Common myeloid progenitor, CD34-positive (primary cell): ENCODE measurements around the gene SLC38A4.
"Not testable (repeated sequence)": the region's sequence is repeated elsewhere in the genome, so short reads cannot be mapped to it uniquely, and the experiment has no call there.

Experiments
- CTCF ChIA-PET: fragments of 350-600 bp; sonication (Branson Sonifier 250); formaldehyde crosslinking; loops from one replicate; lab custom pipeline; 2021; ENCODE audit warnings: antibody characterized with exemption; lab: Charles Lee
- POLR2A ChIA-PET: fragments of 350-600 bp; sonication (Branson Sonifier 250); formaldehyde crosslinking; loops from one replicate; lab custom pipeline; 2021; ENCODE audit warnings: antibody characterized with exemption; lab: Charles Lee
- DNase-seq, 3 donors: peaks; one replicate each; pipeline versions ENCODE4 v3.0.0 to v3.0.0-alpha.2; 2013
- H3K27ac ChIP-seq, 2 experiments: 1 replicate in 1 of 2; 2 replicates in 1 of 2; pipeline ENCODE4 v1.7.0; 2013; ENCODE audit warnings: inconsistent platforms in 2 of 2, low read length in 2 of 2, mild to moderate bottlenecking in 2 of 2, low read depth in 1 of 2, moderate library complexity in 1 of 2; ENCODE audit not compliant: severe bottlenecking in 2 of 2, insufficient read depth in 1 of 2, poor library complexity in 1 of 2
- H3K27me3 ChIP-seq, 5 experiments: replicated peaks in 2 of 5; 1 replicate in 3 of 5; 2 replicates in 2 of 5; pipeline versions ENCODE4 v1.6.1 to v1.7.0; 2013; ENCODE audit warnings: low read length in 4 of 5, mild to moderate bottlenecking in 2 of 5, moderate library complexity in 2 of 5, inconsistent platforms in 1 of 5; ENCODE audit not compliant: insufficient read depth in 5 of 5, control insufficient read depth in 4 of 5
- H3K36me3 ChIP-seq, 4 experiments: 1 replicate in 2 of 4; 2 replicates in 2 of 4; pipeline versions ENCODE4 v1.6.1 to v1.7.0; 2013; ENCODE audit warnings: low read length in 3 of 4, control low read depth in 1 of 4, mild to moderate bottlenecking in 1 of 4; ENCODE audit not compliant: control insufficient read depth in 4 of 4, insufficient read depth in 4 of 4
- H3K4me1 ChIP-seq, 4 experiments: 1 replicate in 3 of 4; 2 replicates in 1 of 4; pipeline versions ENCODE4 v1.6.1 to v1.7.1; 2013; ENCODE audit warnings: low read length in 3 of 4, mild to moderate bottlenecking in 3 of 4, control low read depth in 1 of 4, inconsistent platforms in 1 of 4, moderate library complexity in 1 of 4; ENCODE audit not compliant: control insufficient read depth in 4 of 4, insufficient read depth in 4 of 4; ENCODE audit errors: control extremely low read depth in 1 of 4
- H3K4me3 ChIP-seq, 7 experiments: 1 replicate in 4 of 7; 2 replicates in 3 of 7; pipeline versions ENCODE4 v1.5.1 to v1.7.0; 2013; ENCODE audit warnings: mild to moderate bottlenecking in 7 of 7, low read length in 6 of 7, moderate library complexity in 6 of 7, inconsistent platforms in 2 of 7, low read depth in 2 of 7, control low read depth in 1 of 7; ENCODE audit not compliant: insufficient read depth in 4 of 7, control insufficient read depth in 1 of 7; ENCODE audit errors: extremely low read depth in 1 of 7
- H3K9me3 ChIP-seq, 5 experiments: 1 replicate in 4 of 5; 2 replicates in 1 of 5; pipeline versions ENCODE4 v1.6.1 to v1.7.1; 2013; ENCODE audit warnings: low read length in 4 of 5, mild to moderate bottlenecking in 2 of 5, inconsistent platforms in 1 of 5, low read depth in 1 of 5, moderate library complexity in 1 of 5; ENCODE audit not compliant: control insufficient read depth in 4 of 5, insufficient read depth in 2 of 5; ENCODE audit errors: control extremely low read depth in 1 of 5
- WGBS: methylation state at CpG from one replicate; pipeline ENCODE4 v1.1.5; 2013; ENCODE audit not compliant: insufficient coverage; 5-methylcytosine and 5-hydroxymethylcytosine counted together

SLC38A4 gene

GRCh38 chr12:46855760-46856159 is 30.0 kb upstream of the SLC38A4 start:
- H3K4me1 ChIP-seq = no peaks in the 10 kb centered on the region
- ChIA-PET POLR2A (no interaction called here), CTCF (no interaction called here)
- no peak overlapping the region for H3K4me3 ChIP-seq
- DNase-seq = peak in 2 of 3 donors; percentile 7 to 11
- H3K9me3 ChIP-seq = peaks cover 0 to 28% (median 3%) of the 10 kb centered on the region in 5 experiments
- no peak overlapping the region for H3K27ac ChIP-seq
- no peaks in the 10 kb centered on the region for H3K27me3 ChIP-seq
- H3K36me3 ChIP-seq = no peaks in the 10 kb centered on the region
- no CpG with 5 or more reads among the region's 2 CpGs for WGBS

GRCh38 chr12:46854188-46854587 is 28.4 kb upstream of the SLC38A4 start:
- H3K4me3 ChIP-seq, POLR2A ChIA-PET, H3K36me3 ChIP-seq, H3K4me1 ChIP-seq, H3K27me3 ChIP-seq, DNase-seq, H3K27ac ChIP-seq, CTCF ChIA-PET: not testable (repeated sequence)
- peaks cover 0 to 22% (median 3%) of the 10 kb centered on the region in 5 experiments for H3K9me3 ChIP-seq

GRCh38 chr12:46848792-46849191 is 23.0 kb upstream of the SLC38A4 start:
- POLR2A ChIA-PET, H3K27ac ChIP-seq, CTCF ChIA-PET: not testable (repeated sequence)

GRCh38 chr12:46847001-46847400 is 21.2 kb upstream of the SLC38A4 start:
- Histone ChIP-seq H3K27ac (no peak overlapping the region), H3K4me3 (no peak overlapping the region), H3K9me3 (peaks cover 0 to 5% (median 0%) of the 10 kb centered on the region in 5 experiments), H3K27me3 (no peaks in the 10 kb centered on the region), H3K36me3 (no peaks in the 10 kb centered on the region), H3K4me1 (no peaks in the 10 kb centered on the region)
- CTCF ChIA-PET = no interaction called here
- no CpG with 5 or more reads among the region's 1 CpG for WGBS
- POLR2A ChIA-PET = no interaction called here
- no peak for DNase-seq

More at GRCh38 chr12:46848792-46849191, 23.0 kb upstream of the SLC38A4 start:
- not testable (repeated sequence) for H3K4me1 ChIP-seq, H3K27me3 ChIP-seq, DNase-seq, H3K9me3 ChIP-seq, H3K36me3 ChIP-seq, H3K4me3 ChIP-seq
- 99% methylated on average over 8 of the region's 8 CpGs for WGBS

GRCh38 chr12:46843811-46844210 is 18.0 kb upstream of the SLC38A4 start:
- H3K9me3 ChIP-seq = peaks cover 0 to 5% (median 0%) of the 10 kb centered on the region in 5 experiments
- ChIA-PET CTCF (no interaction called here), POLR2A (no interaction called here)
- H3K4me3 ChIP-seq = no peak overlapping the region
- no peaks in the 10 kb centered on the region for H3K4me1 ChIP-seq
- H3K27me3 ChIP-seq = no peaks in the 10 kb centered on the region
- WGBS = 94% methylated on average over 2 of the region's 3 CpGs
- DNase-seq = no peak
- no peaks in the 10 kb centered on the region for H3K36me3 ChIP-seq
- no peak overlapping the region for H3K27ac ChIP-seq

- no peak for DNase-seq
- H3K4me1 ChIP-seq = no peaks in the 10 kb centered on the region
- no peak overlapping the region for H3K27ac ChIP-seq
- POLR2A ChIA-PET = no interaction called here
- H3K9me3 ChIP-seq = peaks cover 0 to under 1% (median 0%) of the 10 kb centered on the region in 5 experiments
- no peak overlapping the region for H3K4me3 ChIP-seq
- H3K36me3 ChIP-seq = no peaks in the 10 kb centered on the region
- H3K27me3 ChIP-seq = no peaks in the 10 kb centered on the region
- WGBS = 100% methylated on average over 2 of the region's 2 CpGs
- CTCF ChIA-PET = no interaction called here
Observed at GRCh38 chr12:46841891-46842290, 16.1 kb upstream of the SLC38A4 start.

GRCh38 chr12:46839964-46840363 is 14.2 kb upstream of the SLC38A4 start:
- Histone ChIP-seq H3K36me3 (no peaks in the 10 kb centered on the region), H3K4me1 (no peaks in the 10 kb centered on the region), H3K27ac (no peak overlapping the region), H3K4me3 (no peak overlapping the region), H3K27me3 (no peaks in the 10 kb centered on the region), H3K9me3 (no peaks in the 10 kb centered on the region)
- 83% methylated on average over 1 of the region's 2 CpGs for WGBS
- no peak for DNase-seq
- POLR2A ChIA-PET = no interaction called here
- CTCF ChIA-PET = no interaction called here
